ENCODE measurements around the gene GABRA5.
A peak's percentile ranks its signal among the peaks of the same experiment; 100 is the strongest.

The GABRA5 gene

GRCh38 chr15:26891448-26892181, 24.8 kb downstream of the GABRA5 start:
- peaks cover 0 to 11% of the 10 kb centered on the region in 2 experiments for H3K27me3 ChIP-seq (ENCODE audit: control insufficient read depth in 1 of 2, insufficient read depth in 1 of 2, low read length in 2 of 2)
- no peak overlapping the region for H3K27ac ChIP-seq (ENCODE audit: low read length, poor library complexity, severe bottlenecking)
- H3K4me3 ChIP-seq (ENCODE audit: insufficient read depth in 1 of 2, low read depth in 1 of 2, low read length in 2 of 2): peak overlapping the region in 1 of 2 experiments; percentile 71
- no peak overlapping the region for H4K91ac ChIP-seq (ENCODE audit: low read length)
- H3K23ac ChIP-seq (ENCODE audit: low read length in 2 of 2): no peak overlapping the region
- peak; percentile 10 for DNase-seq
- no peak overlapping the region for H2BK5ac ChIP-seq (ENCODE audit: low read depth, low read length, poor library complexity, severe bottlenecking)
- H2BK15ac ChIP-seq (ENCODE audit: low read depth, poor library complexity, severe bottlenecking): no peak overlapping the region
- H2BK12ac ChIP-seq (ENCODE audit: low read length in 2 of 2): no peak overlapping the region
- no peak overlapping the region for H4K8ac ChIP-seq (ENCODE audit: low read length)
- H2BK120ac ChIP-seq (ENCODE audit: low read depth, low read length): no peak overlapping the region
- no peak overlapping the region for H2AK5ac ChIP-seq (ENCODE audit: low read length, severe bottlenecking)
- no peak overlapping the region for H3K18ac ChIP-seq (ENCODE audit: low read depth in 1 of 2, low read length in 2 of 2)
- no peak overlapping the region for H2AFZ ChIP-seq (ENCODE audit: low read depth, low read length)
- no peaks in the 10 kb centered on the region for H3K79me1 ChIP-seq (replicated peaks; ENCODE audit: low read length, poor library complexity, severe bottlenecking)
- peaks cover 4% of the 10 kb centered on the region for H3K4me1 ChIP-seq (ENCODE audit: control insufficient read depth, insufficient read depth, low read depth, low read length)
- H3K9me3 ChIP-seq (ENCODE audit: control insufficient read depth, low read length): no peaks in the 10 kb centered on the region
- H3K9ac ChIP-seq (ENCODE audit: low read length): no peak overlapping the region
- 55% methylated on average over 37 of the region's 37 CpGs for WGBS
- no peak overlapping the region for H3K14ac ChIP-seq (ENCODE audit: low read length in 2 of 2)
- H3K36me3 ChIP-seq (ENCODE audit: control insufficient read depth in 1 of 2, insufficient read depth in 2 of 2, low read depth in 1 of 2, low read length in 2 of 2): peaks cover 0 to 3% of the 10 kb centered on the region in 2 experiments
- H3K4ac ChIP-seq (ENCODE audit: low read depth in 1 of 2, low read length in 2 of 2): no peak overlapping the region
- H3K4me2 ChIP-seq (ENCODE audit: low read length, poor library complexity, severe bottlenecking): no peak overlapping the region

DNA sequence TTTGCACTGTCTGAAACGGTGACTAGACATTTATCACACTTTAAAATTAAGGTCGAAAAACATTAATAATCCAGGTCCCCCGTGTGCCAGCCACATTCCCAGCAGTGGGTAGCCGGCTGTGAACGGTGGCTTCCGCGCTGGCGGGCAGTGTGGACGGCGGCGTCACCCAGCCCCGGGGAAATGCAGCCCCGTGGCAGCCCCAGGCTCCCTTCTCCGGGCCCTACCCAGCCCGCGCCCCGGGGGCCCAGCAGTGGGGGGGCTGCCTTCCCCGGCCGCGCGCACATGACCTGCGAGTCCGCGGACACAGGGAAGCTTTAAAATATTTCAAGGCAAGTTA, 25.3 kb downstream of the GABRA5 start:
- Histone ChIP-seq H2BK120ac (ENCODE audit: low read depth, low read length) (no peak overlapping the region), H3K4ac (ENCODE audit: low read depth in 1 of 2, low read length in 2 of 2) (no peak overlapping the region), H3K36me3 (ENCODE audit: control insufficient read depth in 1 of 2, insufficient read depth in 2 of 2, low read depth in 1 of 2, low read length in 2 of 2) (peaks cover 0 to 3% of the 10 kb centered on the region in 2 experiments), H3K4me2 (ENCODE audit: low read length, poor library complexity, severe bottlenecking) (no peak overlapping the region), H3K18ac (ENCODE audit: low read depth in 1 of 2, low read length in 2 of 2) (no peak overlapping the region), H3K79me1 (replicated peaks; ENCODE audit: low read length, poor library complexity, severe bottlenecking) (no peaks in the 10 kb centered on the region), H2BK5ac (ENCODE audit: low read depth, low read length, poor library complexity, severe bottlenecking) (no peak overlapping the region), H4K91ac (ENCODE audit: low read length) (no peak overlapping the region), H2AK5ac (ENCODE audit: low read length, severe bottlenecking) (no peak overlapping the region), H4K8ac (ENCODE audit: low read length) (no peak overlapping the region), H3K9ac (ENCODE audit: low read length) (no peak overlapping the region), H3K27ac (ENCODE audit: low read length, poor library complexity, severe bottlenecking) (no peak overlapping the region), H3K23ac (ENCODE audit: low read length in 2 of 2) (no peak overlapping the region), H3K4me1 (ENCODE audit: control insufficient read depth, insufficient read depth, low read depth, low read length) (peaks cover 4% of the 10 kb centered on the region), H3K14ac (ENCODE audit: low read length in 2 of 2) (no peak overlapping the region), H3K27me3 (ENCODE audit: control insufficient read depth in 1 of 2, insufficient read depth in 1 of 2, low read length in 2 of 2) (peaks cover 0 to 11% of the 10 kb centered on the region in 2 experiments), H2AFZ (ENCODE audit: low read depth, low read length) (no peak overlapping the region), H2BK12ac (ENCODE audit: low read length in 2 of 2) (no peak overlapping the region), H3K9me3 (ENCODE audit: control insufficient read depth, low read length) (no peaks in the 10 kb centered on the region), H3K4me3 (ENCODE audit: insufficient read depth in 1 of 2, low read depth in 1 of 2, low read length in 2 of 2) (peak overlapping the region in 1 of 2 experiments; percentile 71), H2BK15ac (ENCODE audit: low read depth, poor library complexity, severe bottlenecking) (no peak overlapping the region)
- no peak for DNase-seq
- WGBS: 88% methylated on average over 17 of the region's 24 CpGs

DNA sequence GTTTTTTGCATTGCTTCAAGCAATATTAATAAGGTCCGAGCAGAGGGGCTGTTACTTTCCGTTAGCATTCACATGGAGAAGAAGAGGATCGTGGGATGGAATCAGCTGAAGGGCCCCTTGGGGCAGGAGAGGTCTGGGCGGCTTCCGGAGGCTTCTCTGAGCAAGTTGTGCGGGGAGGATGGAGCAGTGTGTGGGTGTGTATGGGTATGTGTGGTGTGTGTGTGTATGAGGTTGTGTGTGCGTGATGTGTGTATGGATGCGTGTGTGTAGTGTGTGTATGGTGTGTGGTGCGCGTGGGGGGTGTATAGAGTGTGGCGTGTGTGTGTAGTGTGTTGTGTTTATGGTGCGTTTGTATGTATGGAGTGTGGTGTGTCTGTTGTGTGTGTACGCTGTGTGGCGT, 25.8 kb downstream of the GABRA5 start:
- WGBS: 92% methylated on average over 14 of the region's 14 CpGs
- Histone ChIP-seq H3K4me3 (ENCODE audit: insufficient read depth in 1 of 2, low read depth in 1 of 2, low read length in 2 of 2) (peak overlapping the region in 1 of 2 experiments; percentile 28), H3K4me1 (ENCODE audit: control insufficient read depth, insufficient read depth, low read depth, low read length) (peaks cover 4% of the 10 kb centered on the region), H2BK15ac (ENCODE audit: low read depth, poor library complexity, severe bottlenecking) (no peak overlapping the region), H3K4me2 (ENCODE audit: low read length, poor library complexity, severe bottlenecking) (no peak overlapping the region), H3K14ac (ENCODE audit: low read length in 2 of 2) (no peak overlapping the region), H2AK5ac (ENCODE audit: low read length, severe bottlenecking) (no peak overlapping the region), H3K9ac (ENCODE audit: low read length) (no peak overlapping the region), H3K79me1 (replicated peaks; ENCODE audit: low read length, poor library complexity, severe bottlenecking) (no peaks in the 10 kb centered on the region), H4K91ac (ENCODE audit: low read length) (peak overlapping the region; percentile 16), H2BK120ac (ENCODE audit: low read depth, low read length) (no peak overlapping the region), H3K27me3 (ENCODE audit: control insufficient read depth in 1 of 2, insufficient read depth in 1 of 2, low read length in 2 of 2) (peaks cover 0 to 11% of the 10 kb centered on the region in 2 experiments), H4K8ac (ENCODE audit: low read length) (no peak overlapping the region), H2AFZ (ENCODE audit: low read depth, low read length) (no peak overlapping the region), H3K36me3 (ENCODE audit: control insufficient read depth in 1 of 2, insufficient read depth in 2 of 2, low read depth in 1 of 2, low read length in 2 of 2) (peaks cover 0 to 3% of the 10 kb centered on the region in 2 experiments), H2BK5ac (ENCODE audit: low read depth, low read length, poor library complexity, severe bottlenecking) (no peak overlapping the region), H2BK12ac (ENCODE audit: low read length in 2 of 2) (no peak overlapping the region), H3K4ac (ENCODE audit: low read depth in 1 of 2, low read length in 2 of 2) (no peak overlapping the region), H3K23ac (ENCODE audit: low read length in 2 of 2) (no peak overlapping the region), H3K18ac (ENCODE audit: low read depth in 1 of 2, low read length in 2 of 2) (no peak overlapping the region), H3K9me3 (ENCODE audit: control insufficient read depth, low read length) (no peaks in the 10 kb centered on the region), H3K27ac (ENCODE audit: low read length, poor library complexity, severe bottlenecking) (no peak overlapping the region)
- DNase-seq: no peak

- Histone ChIP-seq H4K8ac (ENCODE audit: low read length) (no peak overlapping the region), H2BK120ac (ENCODE audit: low read depth, low read length) (no peak overlapping the region), H3K36me3 (ENCODE audit: control insufficient read depth in 1 of 2, insufficient read depth in 2 of 2, low read depth in 1 of 2, low read length in 2 of 2) (peaks cover 0 to 3% of the 10 kb centered on the region in 2 experiments), H3K4me1 (ENCODE audit: control insufficient read depth, insufficient read depth, low read depth, low read length) (peaks cover 4% of the 10 kb centered on the region), H4K91ac (ENCODE audit: low read length) (no peak overlapping the region), H2AFZ (ENCODE audit: low read depth, low read length) (no peak overlapping the region), H3K4me2 (ENCODE audit: low read length, poor library complexity, severe bottlenecking) (no peak overlapping the region), H3K18ac (ENCODE audit: low read depth in 1 of 2, low read length in 2 of 2) (no peak overlapping the region), H3K9me3 (ENCODE audit: control insufficient read depth, low read length) (peaks cover 4% of the 10 kb centered on the region), H3K27me3 (ENCODE audit: control insufficient read depth in 1 of 2, insufficient read depth in 1 of 2, low read length in 2 of 2) (peaks cover 0 to 11% of the 10 kb centered on the region in 2 experiments), H3K27ac (ENCODE audit: low read length, poor library complexity, severe bottlenecking) (no peak overlapping the region), H3K14ac (ENCODE audit: low read length in 2 of 2) (no peak overlapping the region), H3K23ac (ENCODE audit: low read length in 2 of 2) (no peak overlapping the region), H3K4ac (ENCODE audit: low read depth in 1 of 2, low read length in 2 of 2) (no peak overlapping the region), H2BK15ac (ENCODE audit: low read depth, poor library complexity, severe bottlenecking) (no peak overlapping the region), H3K9ac (ENCODE audit: low read length) (no peak overlapping the region), H2AK5ac (ENCODE audit: low read length, severe bottlenecking) (no peak overlapping the region), H3K4me3 (ENCODE audit: insufficient read depth in 1 of 2, low read depth in 1 of 2, low read length in 2 of 2) (no peak overlapping the region), H2BK12ac (ENCODE audit: low read length in 2 of 2) (no peak overlapping the region), H3K79me1 (replicated peaks; ENCODE audit: low read length, poor library complexity, severe bottlenecking) (no peaks in the 10 kb centered on the region), H2BK5ac (ENCODE audit: low read depth, low read length, poor library complexity, severe bottlenecking) (no peak overlapping the region)
- 94% methylated on average over 33 of the region's 35 CpGs for WGBS
- no peak for DNase-seq
Measured at GRCh38 chr15:26893351-26894065, 26.6 kb downstream of the GABRA5 start.
